Smooth muscle cell (in vitro differentiated cells): ENCODE data around the gene TMEM169. TPM values are rescaled to one million over a fixed set of nuclear protein-coding genes. Genes with fewer than 3 reads are reported as not detected.

Source experiments
- DNase-seq: peaks from one replicate; lab custom pipeline; 2025; ENCODE audit not compliant: unreplicated experiment; lab: John Stamatoyannopoulos, UW
- H2AFZ ChIP-seq: fragments of 200-600 bp; sonication (generic); 2 replicates; pipeline ENCODE4 v1.6.0; 2016; ENCODE audit warnings: antibody characterized with exemption, low read depth, mild to moderate bottlenecking
- H3F3A ChIP-seq: fragments of 200-600 bp; sonication (generic); 2 replicates; pipeline ENCODE4 v1.6.0; 2017; ENCODE audit warnings: antibody characterized with exemption, low read depth
- H3K27ac ChIP-seq: fragments of 200-600 bp; sonication (generic); 2 replicates; pipeline ENCODE4 v1.5.1; 2016; ENCODE audit warnings: low read depth, mild to moderate bottlenecking
- H3K27me3 ChIP-seq: fragments of 200-600 bp; sonication (generic); 2 replicates; pipeline ENCODE4 v1.6.1; 2016; ENCODE audit warnings: low read depth, mild to moderate bottlenecking
- H3K36me3 ChIP-seq: fragments of 200-600 bp; sonication (generic); 2 replicates; pipeline ENCODE4 v1.5.1; 2016; ENCODE audit warnings: low read depth
- H3K4me1 ChIP-seq: fragments of 200-600 bp; sonication (generic); 2 replicates; pipeline ENCODE4 v1.5.1; 2016; ENCODE audit warnings: low read depth
- H3K4me2 ChIP-seq: fragments of 200-600 bp; sonication (generic); 2 replicates; pipeline ENCODE4 v1.6.0; 2016; ENCODE audit warnings: mild to moderate bottlenecking
- H3K4me3 ChIP-seq: fragments of 200-600 bp; sonication (generic); 2 replicates; pipeline ENCODE4 v1.5.1; 2016; ENCODE audit warnings: mild to moderate bottlenecking
- H3K79me2 ChIP-seq: fragments of 200-600 bp; sonication (generic); 2 replicates; pipeline ENCODE4 v1.6.0; 2016; ENCODE audit warnings: low read depth, mild to moderate bottlenecking
- H3K9ac ChIP-seq: fragments of 200-600 bp; sonication (generic); 2 replicates; pipeline ENCODE4 v1.6.0; 2016; ENCODE audit warnings: low read depth
- H3K9me3 ChIP-seq: fragments of 200-600 bp; sonication (generic); replicated peaks from 2 replicates; pipeline ENCODE4 v1.5.1; 2016; ENCODE audit warnings: low read depth
- H4K20me1 ChIP-seq: fragments of 200-600 bp; sonication (generic); 2 replicates; pipeline ENCODE4 v1.6.0; 2016; ENCODE audit warnings: low read depth
- WGBS: methylation state at CpG from one replicate; pipeline ENCODE4 v1.1.7; 2016; ENCODE audit warnings: low lambda C conversion rate; 5-methylcytosine and 5-hydroxymethylcytosine counted together
- polyA plus RNA-seq: library from polyadenylated mRNA; unstranded; fragments of >200 nt; fragmentation: Nextera tagmentation; extraction: Ambion mirVana; gene quantifications from 2 replicates; pipeline ENCODE4 v1.2.1, GENCODE V29; 2016
- total RNA-seq: library from RNA; depleted of rRNA; stranded (reverse); fragments of >200 nt; gene quantifications from 2 replicates; pipeline ENCODE4 v1.2.3, GENCODE V29; 2014
- TF ChIP-seq, protein P1 (sequence below): fragments of 200-600 bp; sonication (generic); IDR thresholded peaks from 2 replicates; pipeline ENCODE4 v1.5.1; 2017; ENCODE audit warnings: borderline replicate concordance, mild to moderate bottlenecking, antibody characterized with exemption; ENCODE audit not compliant: insufficient read depth, poor library complexity, severe bottlenecking

Gene TMEM169
- total and polyA plus RNA-seq, 2 experiments from 2014 or later, result 3.6 to 5.7 TPM

DNA sequence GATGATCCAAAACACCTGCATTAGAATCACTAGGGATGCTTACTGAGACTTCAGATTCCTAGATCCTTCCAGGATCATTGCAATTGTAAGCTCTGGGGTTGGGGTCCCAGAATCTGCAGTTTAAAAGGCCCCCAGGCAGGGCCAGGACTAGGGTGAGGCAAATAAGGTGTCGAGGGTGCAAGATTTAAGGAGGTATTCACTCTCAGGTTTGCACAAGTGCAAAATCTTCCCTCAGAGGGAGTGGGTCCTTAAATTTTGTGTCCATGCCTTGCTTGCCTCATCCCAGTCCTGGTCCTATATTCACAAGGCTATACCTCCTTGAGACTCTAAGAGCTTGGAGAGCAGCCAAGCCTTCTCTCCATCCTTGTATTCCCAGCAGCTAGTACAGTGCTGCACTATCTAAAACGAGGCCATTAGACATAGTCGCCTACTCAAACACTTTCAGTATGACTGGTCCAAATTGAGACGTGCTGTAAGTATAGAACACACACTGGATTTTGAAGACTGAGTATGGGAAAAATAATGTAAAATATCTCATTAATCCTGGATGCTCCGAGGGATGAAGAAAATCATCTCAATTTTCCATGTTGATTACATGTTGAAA, 36.7 kb upstream of the TMEM169 start:
- no peaks in the 10 kb centered on the region for H4K20me1 ChIP-seq
- H3K9ac ChIP-seq, result no peak overlapping the region
- no peak overlapping the region for H3K4me3 ChIP-seq
- H2AFZ ChIP-seq, result no peak overlapping the region
- DNase-seq, result no peak
- H3K36me3 ChIP-seq, result no peaks in the 10 kb centered on the region
- H3K27me3 ChIP-seq, result no peaks in the 10 kb centered on the region
- H3F3A ChIP-seq, result no peaks in the 10 kb centered on the region
- no peaks in the 10 kb centered on the region for H3K4me1 ChIP-seq
- 81% methylated on average over 5 of the region's 5 CpGs for WGBS
- no peak overlapping the region for H3K4me2 ChIP-seq
- H3K79me2 ChIP-seq, result no peaks in the 10 kb centered on the region
- H3K27ac ChIP-seq, result no peak overlapping the region
- TF ChIP-seq, protein P1, sequence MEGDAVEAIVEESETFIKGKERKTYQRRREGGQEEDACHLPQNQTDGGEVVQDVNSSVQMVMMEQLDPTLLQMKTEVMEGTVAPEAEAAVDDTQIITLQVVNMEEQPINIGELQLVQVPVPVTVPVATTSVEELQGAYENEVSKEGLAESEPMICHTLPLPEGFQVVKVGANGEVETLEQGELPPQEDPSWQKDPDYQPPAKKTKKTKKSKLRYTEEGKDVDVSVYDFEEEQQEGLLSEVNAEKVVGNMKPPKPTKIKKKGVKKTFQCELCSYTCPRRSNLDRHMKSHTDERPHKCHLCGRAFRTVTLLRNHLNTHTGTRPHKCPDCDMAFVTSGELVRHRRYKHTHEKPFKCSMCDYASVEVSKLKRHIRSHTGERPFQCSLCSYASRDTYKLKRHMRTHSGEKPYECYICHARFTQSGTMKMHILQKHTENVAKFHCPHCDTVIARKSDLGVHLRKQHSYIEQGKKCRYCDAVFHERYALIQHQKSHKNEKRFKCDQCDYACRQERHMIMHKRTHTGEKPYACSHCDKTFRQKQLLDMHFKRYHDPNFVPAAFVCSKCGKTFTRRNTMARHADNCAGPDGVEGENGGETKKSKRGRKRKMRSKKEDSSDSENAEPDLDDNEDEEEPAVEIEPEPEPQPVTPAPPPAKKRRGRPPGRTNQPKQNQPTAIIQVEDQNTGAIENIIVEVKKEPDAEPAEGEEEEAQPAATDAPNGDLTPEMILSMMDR, result no peak
- H3K9me3 ChIP-seq, result no peaks in the 10 kb centered on the region

DNA sequence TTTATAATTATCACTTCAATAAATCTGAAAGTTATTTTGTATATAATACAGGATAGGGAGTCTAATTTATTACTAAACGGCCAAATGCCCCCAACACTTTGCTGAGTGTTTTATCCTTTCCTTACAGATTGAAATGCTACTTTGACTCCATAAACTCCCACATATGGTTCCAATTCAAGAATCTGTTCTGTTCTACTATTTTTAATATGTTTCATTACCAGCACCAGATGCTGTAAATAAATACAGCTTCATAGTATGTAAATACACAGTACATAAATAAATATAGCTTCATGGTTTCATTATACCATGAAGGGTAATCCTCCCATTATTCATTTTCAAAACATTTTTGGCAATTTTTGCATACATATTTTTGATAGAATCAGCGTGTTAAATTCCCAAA, 34.3 kb upstream of the TMEM169 start:
- 92% methylated on average over 2 of the region's 2 CpGs for WGBS
- H3K9me3 ChIP-seq, result no peaks in the 10 kb centered on the region
- no peaks in the 10 kb centered on the region for H4K20me1 ChIP-seq
- no peaks in the 10 kb centered on the region for H3K79me2 ChIP-seq
- TF ChIP-seq, protein P1, result no peak
- H3F3A ChIP-seq, result no peaks in the 10 kb centered on the region
- H3K27me3 ChIP-seq, result no peaks in the 10 kb centered on the region
- H3K9ac ChIP-seq, result no peak overlapping the region
- H2AFZ ChIP-seq, result no peak overlapping the region
- no peak overlapping the region for H3K27ac ChIP-seq
- DNase-seq, result no peak
- H3K4me3 ChIP-seq, result no peak overlapping the region
- H3K36me3 ChIP-seq, result no peaks in the 10 kb centered on the region
- no peaks in the 10 kb centered on the region for H3K4me1 ChIP-seq
- no peak overlapping the region for H3K4me2 ChIP-seq

DNA sequence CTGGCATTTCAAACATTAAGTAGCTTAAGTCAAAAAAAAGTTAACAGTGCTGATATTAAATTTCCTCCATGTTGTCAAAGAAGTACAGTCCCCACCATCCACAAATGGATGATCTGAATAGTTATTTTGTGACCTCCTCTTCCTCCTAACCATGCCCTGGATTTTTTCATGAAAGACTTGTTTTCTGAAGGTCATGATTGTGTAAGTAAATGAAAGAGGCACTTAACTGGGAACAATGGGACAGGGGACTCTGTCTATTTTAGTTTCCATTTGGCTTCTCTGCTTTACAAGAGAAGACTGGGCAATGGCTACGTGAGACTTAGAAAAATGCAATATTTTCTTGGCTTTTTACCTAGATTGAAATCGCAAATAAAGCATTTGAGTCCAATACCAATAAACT, 32.3 kb upstream of the TMEM169 start:
- Histone ChIP-seq H3K27ac (no peak overlapping the region), H3F3A (no peaks in the 10 kb centered on the region), H3K36me3 (no peaks in the 10 kb centered on the region), H2AFZ (no peak overlapping the region), H3K79me2 (no peaks in the 10 kb centered on the region), H3K9me3 (no peaks in the 10 kb centered on the region), H3K4me1 (no peaks in the 10 kb centered on the region), H3K4me2 (no peak overlapping the region), H3K27me3 (no peaks in the 10 kb centered on the region), H3K9ac (no peak overlapping the region), H3K4me3 (no peak overlapping the region), H4K20me1 (no peaks in the 10 kb centered on the region)
- WGBS, result 97% methylated on average over 2 of the region's 2 CpGs
- DNase-seq, result no peak
- TF ChIP-seq, protein P1, result no peak

DNA sequence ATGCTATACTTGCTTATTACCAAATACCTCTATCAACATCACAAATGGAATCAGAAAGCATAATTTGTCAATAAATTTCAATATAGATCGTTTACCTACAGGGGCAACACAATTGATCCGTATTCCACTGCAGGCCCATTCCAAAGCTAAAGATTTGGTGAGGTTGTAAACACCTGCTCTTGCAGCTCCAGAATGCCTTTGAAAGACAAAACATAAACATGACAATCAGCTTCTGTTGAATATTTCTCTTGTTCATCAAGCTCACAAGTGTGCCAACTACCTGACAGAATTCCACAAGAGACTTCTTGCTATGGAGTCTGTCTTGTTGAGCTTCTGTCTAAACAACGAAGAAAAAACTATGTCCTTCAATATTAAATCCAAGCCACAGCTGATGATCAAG, 30.4 kb upstream of the TMEM169 start:
- Histone ChIP-seq H3F3A (no peaks in the 10 kb centered on the region), H3K27me3 (no peaks in the 10 kb centered on the region), H3K4me1 (no peaks in the 10 kb centered on the region), H3K9ac (no peak overlapping the region), H3K36me3 (no peaks in the 10 kb centered on the region), H2AFZ (no peak overlapping the region), H4K20me1 (no peaks in the 10 kb centered on the region), H3K9me3 (no peaks in the 10 kb centered on the region), H3K27ac (no peak overlapping the region), H3K79me2 (no peaks in the 10 kb centered on the region), H3K4me3 (no peak overlapping the region), H3K4me2 (no peak overlapping the region)
- TF ChIP-seq, protein P1, result no peak
- 91% methylated on average over 3 of the region's 3 CpGs for WGBS
- no peak for DNase-seq
